Midbrain (tissue), 1 donor: Measurements from ENCODE around the gene CD48.

ENCODE experiments used
- DNase-seq: peaks from one replicate; lab custom pipeline; 2025; lab: John Stamatoyannopoulos, UW

CD48 gene, protein sequence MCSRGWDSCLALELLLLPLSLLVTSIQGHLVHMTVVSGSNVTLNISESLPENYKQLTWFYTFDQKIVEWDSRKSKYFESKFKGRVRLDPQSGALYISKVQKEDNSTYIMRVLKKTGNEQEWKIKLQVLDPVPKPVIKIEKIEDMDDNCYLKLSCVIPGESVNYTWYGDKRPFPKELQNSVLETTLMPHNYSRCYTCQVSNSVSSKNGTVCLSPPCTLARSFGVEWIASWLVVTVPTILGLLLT

DNA sequence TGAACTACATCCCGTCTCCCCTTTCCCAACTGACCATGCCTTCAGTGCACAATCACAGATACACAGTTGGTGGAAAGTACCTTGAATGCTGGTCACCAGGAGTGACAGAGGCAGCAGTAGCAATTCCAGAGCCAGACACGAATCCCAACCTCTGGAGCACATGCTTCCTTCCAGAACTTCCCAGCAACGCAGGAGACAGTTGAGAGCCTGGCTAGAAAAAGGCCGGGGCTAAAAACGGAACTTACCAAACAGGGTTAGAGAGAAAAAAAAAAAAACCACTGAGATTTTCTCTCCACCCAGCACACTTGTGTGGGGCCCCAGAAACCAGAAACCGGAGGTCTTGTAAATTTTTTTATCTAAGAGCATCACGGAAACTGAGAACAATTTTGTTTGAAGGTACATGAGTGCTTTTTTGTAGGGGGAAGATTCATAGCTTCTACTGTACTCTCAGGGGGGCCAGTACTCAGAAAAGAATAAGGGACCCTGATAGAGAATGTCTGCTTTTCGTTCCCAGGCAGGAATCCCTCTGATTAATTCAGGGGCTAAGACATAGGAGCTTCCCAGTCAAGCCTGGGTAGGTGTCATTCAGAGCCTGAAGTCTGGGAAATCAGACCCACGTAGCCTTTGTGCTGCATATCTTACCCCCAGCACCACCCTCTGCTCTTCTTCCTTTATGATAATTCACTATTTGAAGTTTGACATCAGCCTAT is at the start of gene CD48:
Gene CD48 (minus strand): TSS at position 221 of the 710 bp plus-strand sequence. CDS start 59 bp downstream, at position 162.
- DNase-seq = no peak

DNA sequence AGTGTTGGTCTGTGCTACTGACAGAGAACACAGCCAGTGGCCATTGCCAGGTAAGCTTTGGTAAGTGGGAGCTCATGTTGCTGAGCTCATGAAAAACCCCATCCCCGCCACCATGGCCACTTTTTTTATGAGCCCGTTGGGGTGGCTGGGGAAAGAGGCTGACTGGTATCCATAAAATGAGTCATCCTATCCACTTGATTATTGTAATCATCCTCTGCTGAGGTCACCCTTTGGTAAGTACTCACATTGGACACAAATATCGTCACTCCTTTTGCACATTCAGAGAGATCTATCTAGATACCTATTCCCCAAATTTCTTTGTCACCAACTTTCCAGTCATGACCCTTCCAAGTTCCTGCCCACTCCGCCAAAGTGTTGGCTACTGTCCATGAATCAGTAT is 49.4 kb upstream of the CD48 start:
- DNase-seq = no peak

GRCh38 chr1:160759740-160760139 is 48.1 kb upstream of the CD48 start:
- DNase-seq = no peak

DNA sequence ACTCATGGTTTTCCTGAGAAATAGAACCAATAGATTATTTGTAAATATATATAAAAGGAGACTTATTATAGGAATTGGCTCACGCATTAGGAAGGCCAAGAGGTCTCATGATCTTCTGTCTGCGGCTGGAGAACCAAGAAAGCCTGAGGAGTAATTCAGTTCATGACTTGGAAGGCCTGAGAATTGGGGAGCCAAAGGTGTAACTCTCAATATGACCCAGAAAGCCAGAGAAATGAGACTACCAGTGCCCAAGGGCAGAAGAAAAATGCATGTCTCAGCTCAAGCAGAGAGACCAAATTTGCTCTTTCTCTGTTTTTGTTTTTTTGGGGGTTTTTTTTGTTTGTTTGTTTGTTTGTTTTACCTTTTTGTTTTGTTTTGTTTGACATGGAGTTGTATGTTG is 46.9 kb upstream of the CD48 start:
- DNase-seq = no peak

- DNase-seq = no peak
Observed at GRCh38 chr1:160756849-160757201, 45.2 kb upstream of the CD48 start.

GRCh38 chr1:160755911-160756848 is 44.6 kb upstream of the CD48 start:
- no peak for DNase-seq

- DNase-seq = no peak
Observed at GRCh38 chr1:160755461-160755860, 43.8 kb upstream of the CD48 start.

- DNase-seq = no peak
Observed at GRCh38 chr1:160753594-160753993, 42.0 kb upstream of the CD48 start.

- DNase-seq = no peak
Observed at GRCh38 chr1:160752924-160753323, 41.3 kb upstream of the CD48 start.

DNA sequence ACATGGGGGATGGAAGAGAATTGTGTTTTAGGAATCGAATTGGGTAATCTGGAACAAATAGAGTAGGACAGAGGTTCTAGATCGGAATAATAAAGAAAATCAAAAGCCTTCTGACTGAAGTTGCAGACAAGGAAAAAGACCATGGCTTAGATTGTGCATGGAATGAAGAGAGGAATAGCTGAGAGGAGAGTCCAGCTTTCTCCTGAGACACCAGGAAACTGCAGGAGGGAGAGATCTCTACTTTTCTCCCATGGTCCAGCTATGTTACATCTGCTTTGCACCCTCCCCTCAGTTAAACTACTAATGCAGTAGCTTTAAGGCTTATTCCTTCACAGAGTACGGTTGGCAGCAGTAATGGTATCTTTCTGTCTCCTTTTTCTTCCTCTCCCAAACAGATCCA is 40.8 kb upstream of the CD48 start:
- no peak for DNase-seq

DNA sequence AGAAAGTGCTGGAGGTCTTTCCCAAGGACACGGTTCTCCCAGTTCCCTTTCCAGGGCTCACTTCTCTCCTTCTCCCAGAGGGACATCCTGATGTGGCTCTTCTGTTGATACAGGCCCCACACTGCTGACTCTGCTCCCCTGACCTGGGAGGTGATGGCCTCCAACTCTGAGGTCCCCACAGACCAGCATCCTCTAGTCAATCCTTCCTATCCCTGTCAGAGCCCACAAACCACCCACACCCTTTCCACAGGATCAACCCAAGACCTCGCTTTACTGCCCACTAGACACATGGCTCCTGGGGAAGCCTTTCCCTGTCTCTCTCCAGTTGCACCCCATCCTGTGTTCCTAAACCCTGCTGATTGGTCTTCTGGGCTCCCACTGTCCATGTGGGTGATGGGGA is 39.0 kb upstream of the CD48 start:
- DNase-seq = no peak

GRCh38 chr1:160748878-160749269 is 37.3 kb upstream of the CD48 start:
- no peak for DNase-seq

DNA sequence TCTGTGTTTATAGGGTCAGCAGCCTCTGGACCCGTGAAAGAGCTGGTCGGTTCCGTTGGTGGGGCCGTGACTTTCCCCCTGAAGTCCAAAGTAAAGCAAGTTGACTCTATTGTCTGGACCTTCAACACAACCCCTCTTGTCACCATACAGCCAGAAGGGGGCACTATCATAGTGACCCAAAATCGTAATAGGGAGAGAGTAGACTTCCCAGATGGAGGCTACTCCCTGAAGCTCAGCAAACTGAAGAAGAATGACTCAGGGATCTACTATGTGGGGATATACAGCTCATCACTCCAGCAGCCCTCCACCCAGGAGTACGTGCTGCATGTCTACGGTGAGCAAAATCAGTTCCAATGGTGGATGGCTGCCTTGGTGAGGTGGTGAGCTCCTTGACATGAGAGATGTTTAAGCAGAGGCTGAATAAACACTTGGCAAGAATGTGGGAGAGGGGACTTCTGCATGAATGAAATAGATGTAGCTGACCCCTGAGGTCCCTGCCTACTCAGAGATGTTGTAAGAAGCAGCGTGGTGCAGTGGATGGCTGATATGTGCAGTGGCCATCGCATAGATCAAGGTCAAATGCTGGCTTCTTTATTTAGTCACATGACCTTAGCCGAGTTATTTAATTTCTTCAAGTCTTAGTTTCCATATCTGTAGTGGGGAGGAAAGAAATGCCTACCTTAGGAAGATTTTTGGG is 36.7 kb upstream of the CD48 start:
- no peak for DNase-seq

- DNase-seq = no peak
Observed at GRCh38 chr1:160747717-160748116, 36.1 kb upstream of the CD48 start.

DNA sequence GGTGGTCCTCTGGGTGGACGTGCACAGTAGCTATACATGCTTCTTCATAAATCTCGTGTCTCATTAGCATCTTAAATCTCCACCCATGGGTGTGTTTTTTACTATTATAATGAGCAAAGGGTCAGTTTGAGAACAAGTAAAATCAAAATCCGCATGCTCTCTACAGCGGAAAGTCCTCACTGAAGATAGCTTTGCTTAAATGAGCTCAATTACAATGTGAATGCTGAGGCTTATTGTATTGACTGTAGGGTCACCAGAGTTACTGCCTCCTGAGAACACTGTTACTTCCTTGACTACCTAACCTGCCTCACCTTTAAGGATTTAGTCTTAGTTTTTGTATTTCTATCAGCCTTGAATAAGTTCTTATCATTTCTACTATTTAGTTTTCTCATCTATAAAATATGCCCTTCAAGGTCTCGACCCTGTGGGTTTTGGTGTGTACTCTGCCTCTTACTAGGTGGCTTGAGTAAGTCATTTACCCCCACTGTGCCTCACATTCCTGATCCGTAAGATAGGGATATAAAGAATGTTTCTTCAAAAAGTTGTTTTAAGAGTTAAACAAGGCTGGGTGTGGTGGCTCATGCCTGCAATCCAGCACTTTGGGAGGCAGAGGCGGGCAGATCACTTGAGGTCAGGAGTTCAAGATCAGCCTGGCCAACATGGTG is 35.3 kb upstream of the CD48 start:
- DNase-seq = no peak

DNA sequence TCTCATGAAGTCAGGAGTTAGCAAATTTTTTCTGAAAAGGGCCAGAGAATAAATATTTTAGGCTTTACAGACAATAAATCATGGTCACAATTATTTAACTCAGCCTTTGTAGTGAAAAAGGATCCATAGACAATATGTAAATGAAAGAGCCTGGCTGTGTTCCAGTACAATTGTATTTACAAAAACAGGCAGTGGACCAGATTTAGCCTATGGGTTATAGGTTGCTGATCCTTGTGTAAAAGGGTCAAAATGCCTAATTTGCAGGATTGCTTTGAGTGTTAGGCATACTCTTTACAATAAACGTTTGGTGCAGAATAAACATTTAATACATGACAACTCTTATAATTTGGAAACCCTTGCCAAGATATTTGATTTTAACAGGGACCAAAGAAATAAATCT is 33.9 kb upstream of the CD48 start:
- no peak for DNase-seq

- no peak for DNase-seq
Observed at GRCh38 chr1:160744852-160745520, 33.4 kb upstream of the CD48 start.

- no peak for DNase-seq
Observed at GRCh38 chr1:160744199-160744851, 32.7 kb upstream of the CD48 start.

- no peak for DNase-seq
Observed at GRCh38 chr1:160743266-160743665, 31.6 kb upstream of the CD48 start.

DNA sequence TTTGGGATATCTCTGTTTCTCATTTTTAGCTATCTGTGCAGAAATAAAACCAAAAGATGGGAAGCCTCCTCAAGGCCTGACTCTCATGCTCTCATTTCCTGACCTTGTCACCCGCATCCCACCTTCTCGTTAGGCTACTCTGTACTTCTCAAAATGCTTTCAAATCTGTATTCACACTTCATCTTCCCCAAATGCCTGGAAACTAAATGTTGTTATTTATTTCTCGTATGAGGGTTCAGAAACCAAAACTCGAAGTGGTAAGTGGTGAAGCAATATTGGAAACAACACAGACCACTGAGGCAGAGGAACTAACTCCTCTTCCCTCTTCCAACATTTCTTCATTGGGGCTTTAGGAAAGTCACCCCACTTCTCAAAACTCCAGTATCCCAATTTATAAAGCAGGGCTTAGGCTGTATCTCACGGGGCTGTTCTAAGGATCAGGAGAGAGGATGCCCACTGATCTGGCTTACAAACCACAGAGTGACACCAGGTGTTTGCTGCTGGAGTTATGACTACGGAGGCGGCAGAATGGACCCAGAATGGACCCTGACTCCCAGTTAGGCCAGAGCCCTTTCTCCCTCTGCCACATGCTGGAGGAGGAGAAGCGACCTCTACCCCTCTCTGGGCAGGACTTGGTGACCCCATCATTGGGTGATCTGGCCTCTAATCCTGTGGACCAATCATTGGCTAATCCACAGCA is 31.0 kb upstream of the CD48 start:
- DNase-seq = no peak
